Measurements from ENCODE around the gene ANKFN1.
"Not testable (repeated sequence)": the region's sequence is repeated elsewhere in the genome, so short reads cannot be mapped to it uniquely, and the experiment has no call there.

The ANKFN1 gene

DNA sequence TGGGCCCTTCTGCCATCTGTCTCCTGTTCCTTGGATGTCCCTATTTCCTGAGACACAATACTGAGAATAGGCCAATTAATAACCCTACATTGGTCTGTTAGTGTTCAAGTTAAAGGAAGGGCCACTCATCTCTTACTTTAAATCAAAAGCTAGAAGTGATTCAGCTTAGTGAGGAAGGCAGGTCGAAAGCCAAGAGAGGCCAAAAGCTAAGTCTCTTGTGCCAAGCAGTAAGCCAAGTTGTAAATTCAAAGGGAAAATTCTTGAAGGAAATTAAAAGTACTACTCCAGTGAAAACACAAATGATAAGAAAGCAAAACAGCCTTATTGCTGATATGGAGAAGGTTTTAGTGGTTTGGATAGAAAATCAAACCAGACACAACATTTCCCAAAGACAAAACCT, 28.8 kb downstream of the ANKFN1 start:
- DNase-seq, result no peak

GRCh38 chr17:56184650-56185049, 31.4 kb downstream of the ANKFN1 start:
- no peak for DNase-seq

DNA sequence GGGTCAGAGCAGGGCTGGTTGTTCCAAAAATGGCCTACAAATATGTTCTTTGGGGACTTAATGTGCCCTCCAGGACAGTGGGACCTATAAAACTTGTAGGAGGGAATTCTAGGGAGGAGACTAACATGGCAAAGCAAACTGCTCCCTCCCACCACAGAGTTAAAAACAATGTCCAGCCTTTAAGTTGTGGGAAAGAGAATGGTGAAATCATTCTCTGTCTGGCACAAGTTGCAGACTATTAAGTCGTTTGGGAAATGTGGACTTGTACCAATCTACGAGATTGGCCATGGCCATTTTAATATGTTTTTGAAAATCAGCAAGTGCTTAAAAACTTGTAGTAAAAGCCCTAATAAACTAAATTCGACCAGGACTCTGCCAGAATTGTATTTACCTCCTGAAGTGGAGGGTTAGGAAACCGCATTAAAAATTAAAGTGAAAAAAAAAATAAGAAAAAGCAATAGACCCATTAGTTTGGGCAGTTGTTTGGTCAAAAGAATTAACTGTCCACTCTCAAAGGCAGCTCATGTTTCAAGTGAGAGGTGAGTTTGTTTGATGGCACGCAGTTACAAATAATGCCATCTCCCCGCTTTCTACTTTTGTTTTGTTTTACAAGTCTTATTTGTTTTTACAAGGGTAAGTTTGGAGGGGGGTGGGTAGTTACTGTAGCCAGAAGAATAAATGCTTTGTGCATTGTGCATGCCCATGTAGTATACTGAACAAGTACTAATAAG, 32.4 kb downstream of the ANKFN1 start:
- DNase-seq, result no peak

- DNase-seq, result no peak
Measured at GRCh38 chr17:56186222-56186786, 33.0 kb downstream of the ANKFN1 start.

DNA sequence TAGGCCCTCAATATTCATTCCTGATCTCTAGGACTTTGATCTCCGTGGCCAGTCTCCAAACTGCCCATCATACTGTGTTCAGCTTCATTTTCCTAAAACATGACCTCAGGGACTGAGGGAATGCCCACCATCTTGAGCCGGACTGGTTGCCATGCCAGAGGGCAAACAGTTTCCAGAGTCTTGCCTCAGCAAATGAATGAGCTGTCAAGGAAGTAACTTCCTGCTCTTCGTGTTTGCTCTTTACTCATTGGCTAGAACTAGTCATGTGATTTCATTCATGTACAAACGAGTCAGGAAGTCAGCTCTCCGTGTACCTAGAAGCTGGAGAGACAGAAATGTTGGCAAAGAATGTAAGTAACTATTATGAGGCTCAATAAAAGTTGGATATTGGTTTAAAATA, 50.2 kb downstream of the ANKFN1 start:
- peak; percentile 11 to 58 for DNase-seq

DNA sequence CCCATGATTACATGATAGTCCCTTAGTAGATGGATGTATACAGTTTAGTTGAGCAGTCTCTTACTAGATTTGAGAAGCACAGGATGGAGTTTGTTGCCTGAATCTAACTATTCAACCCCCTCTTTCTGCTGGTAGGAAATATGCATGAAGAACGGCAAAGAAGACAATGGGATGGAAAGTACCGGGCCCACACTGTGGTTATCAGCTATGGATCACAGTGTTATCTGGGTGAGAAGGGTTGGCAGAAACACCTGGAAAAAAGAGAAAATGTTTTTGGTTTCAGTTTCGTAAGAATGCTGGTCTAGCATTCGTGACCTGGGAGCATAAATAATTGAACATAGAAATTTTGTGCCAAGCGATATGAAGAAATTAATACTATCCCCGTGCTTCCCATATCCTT, 53.1 kb downstream of the ANKFN1 start:
- no peak for DNase-seq

DNA sequence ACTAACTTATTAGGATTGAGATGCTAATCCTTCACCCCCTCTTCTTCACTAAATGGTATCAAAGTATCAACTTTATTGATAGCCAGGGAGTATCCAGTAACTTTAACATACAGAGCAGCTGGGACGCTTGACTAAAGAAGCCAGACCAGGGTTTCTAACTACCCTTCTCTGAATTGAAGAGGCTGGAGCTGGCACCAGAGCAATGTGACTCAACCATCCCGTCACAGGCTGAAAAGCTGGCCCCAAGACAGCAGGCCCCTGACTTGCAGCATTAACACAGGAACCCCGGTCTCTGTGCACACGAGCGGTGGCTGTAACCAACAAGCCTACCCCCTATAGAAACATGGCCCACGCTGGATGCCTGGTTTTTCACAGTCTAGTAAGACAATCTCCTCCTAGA, 59.8 kb downstream of the ANKFN1 start:
- DNase-seq, result no peak

DNA sequence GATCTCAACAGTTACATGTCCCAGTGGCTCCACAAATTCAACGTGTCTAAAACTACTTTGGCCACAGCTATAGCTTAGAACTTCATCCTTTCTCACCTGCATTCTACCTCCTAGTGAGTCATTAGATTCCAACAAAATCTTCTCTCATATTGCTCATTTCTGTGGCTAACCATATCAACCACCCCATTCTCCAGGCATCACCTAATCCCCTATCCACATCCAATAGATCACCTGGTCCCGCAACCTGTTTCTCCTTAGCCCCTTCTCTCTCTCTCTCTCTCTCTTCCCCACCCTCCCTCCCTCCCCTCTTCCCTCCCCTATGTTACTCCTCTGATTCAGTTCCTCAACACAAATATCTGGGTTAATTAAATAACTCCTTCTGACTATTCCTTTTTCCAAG, 64.6 kb downstream of the ANKFN1 start:
- DNase-seq, result no peak

GRCh38 chr17:56222255-56222654, 69.0 kb downstream of the ANKFN1 start:
- DNase-seq, result no peak

DNA sequence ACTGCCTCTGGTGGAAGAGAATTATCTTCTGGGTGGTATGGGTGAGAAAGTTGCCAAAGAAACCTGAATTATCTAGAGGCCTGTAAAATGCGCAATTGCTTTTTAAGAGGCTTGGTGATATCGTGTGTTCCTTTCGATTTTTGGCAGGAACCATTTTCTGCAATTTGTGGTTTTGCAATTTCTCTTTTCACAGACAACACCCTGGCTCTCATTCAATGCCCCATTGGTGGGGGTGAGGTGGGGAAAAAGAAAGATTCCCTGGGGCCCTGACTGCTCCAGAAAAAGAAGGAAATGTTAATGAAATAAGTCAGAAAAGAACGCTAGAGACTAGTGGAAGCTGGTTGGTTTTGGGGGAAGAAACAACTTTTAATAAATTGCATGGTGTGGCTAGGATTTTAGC, 77.4 kb downstream of the ANKFN1 start:
- DNase-seq, result no peak

GRCh38 chr17:56231252-56231651, 78.0 kb downstream of the ANKFN1 start:
- no peak for DNase-seq

- DNase-seq, result no peak
Measured at GRCh38 chr17:56231693-56232092, 78.4 kb downstream of the ANKFN1 start.

- DNase-seq, result no peak
Measured at GRCh38 chr17:56244268-56244890, 91.1 kb downstream of the ANKFN1 start.

DNA sequence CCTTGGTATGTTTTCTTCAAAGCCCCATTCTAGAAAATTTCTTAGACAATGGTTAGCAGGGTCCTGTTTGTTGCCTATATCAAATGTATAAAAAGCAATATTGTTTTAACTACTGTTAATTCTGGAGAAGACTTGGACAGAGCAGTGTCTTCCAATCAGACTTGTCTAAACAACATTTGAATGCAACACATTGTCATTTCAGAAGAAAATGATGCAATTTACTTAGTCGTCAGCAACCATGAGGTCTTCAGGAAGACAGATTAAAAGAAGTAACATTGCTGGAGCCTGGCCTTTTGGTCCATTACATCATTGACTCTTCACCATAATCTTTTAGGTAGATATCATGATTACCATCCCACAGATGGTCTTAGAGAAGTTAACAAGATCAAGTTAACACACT, 94.5 kb downstream of the ANKFN1 start:
- DNase-seq, result no peak

- no peak for DNase-seq
Measured at GRCh38 chr17:56257075-56257474, 103.8 kb downstream of the ANKFN1 start.

GRCh38 chr17:56260376-56261002, 107.2 kb downstream of the ANKFN1 start:
- no peak for DNase-seq

GRCh38 chr17:56262803-56263202, 109.5 kb downstream of the ANKFN1 start:
- DNase-seq, result no peak

- DNase-seq, result no peak
Measured at GRCh38 chr17:56269556-56270389, 116.5 kb downstream of the ANKFN1 start.

- DNase-seq, result no peak
Measured at GRCh38 chr17:56274491-56274890, 121.2 kb downstream of the ANKFN1 start.

- DNase-seq, result no peak
Measured at GRCh38 chr17:56284482-56284881, 131.2 kb downstream of the ANKFN1 start.

DNA sequence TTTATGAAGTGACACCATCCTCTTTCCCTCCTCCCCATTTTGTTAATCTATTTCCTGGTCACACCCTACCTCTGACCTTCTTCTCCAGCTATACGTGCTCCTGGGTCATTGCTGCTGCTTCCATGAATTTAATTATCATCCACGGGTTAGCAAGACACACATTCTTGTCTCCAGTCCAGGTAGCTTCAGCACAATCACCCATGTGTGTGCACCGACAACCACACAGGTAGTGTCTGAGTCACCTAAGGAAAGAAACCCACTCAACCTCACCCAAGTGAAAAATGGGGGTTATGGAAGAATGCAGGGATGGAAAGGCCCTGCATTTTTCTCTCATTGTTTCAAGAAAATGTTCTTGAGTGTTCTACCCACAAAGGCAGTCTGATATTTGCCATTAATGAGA, 135.5 kb downstream of the ANKFN1 start:
- DNase-seq, result not testable (repeated sequence)

DNA sequence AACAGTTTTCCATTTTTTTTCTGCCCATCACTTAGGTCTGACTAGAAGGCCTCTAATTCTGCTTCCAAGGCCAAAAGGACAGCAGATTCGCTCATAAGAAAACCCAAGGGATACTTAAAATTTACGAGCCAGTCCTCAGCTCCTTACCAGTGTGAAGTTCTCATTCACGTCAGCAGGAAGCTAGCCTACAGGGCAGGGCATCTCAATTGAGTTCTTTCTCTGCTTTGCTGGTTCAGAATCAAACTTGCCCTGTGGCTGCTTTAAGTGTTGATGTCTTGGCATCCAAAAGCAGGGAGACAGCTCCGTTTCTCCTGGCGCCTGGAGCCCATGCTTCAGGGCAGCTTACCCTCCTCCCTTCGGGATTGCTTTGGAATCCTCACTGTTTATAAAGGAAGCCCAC, 136.0 kb downstream of the ANKFN1 start:
- DNase-seq, result no peak
